SK-N-SH (cell line): ENCODE data around the gene ASCL5. TPM values are rescaled to one million over a fixed set of nuclear protein-coding genes. Genes with fewer than 3 reads are reported as not detected.

Experiments used
- CTCF ChIA-PET: fragments of 300-600, 350-600 bp; formaldehyde crosslinking; extraction: SDS; loops from one replicate; lab custom pipeline; 2021; lab: Yijun Ruan, JAX
- POLR2A ChIA-PET: fragments of 350-600 bp; sonication (Branson Sonifier 250); formaldehyde crosslinking; extraction: SDS; loops from one replicate; lab custom pipeline; 2020; ENCODE audit warnings: antibody characterized with exemption, inconsistent platforms; lab: Yijun Ruan, JAX
- DNase-seq: peaks from one replicate; pipeline ENCODE4 v3.0.0; 2012
- H2AFZ ChIP-seq: fragments of 200-600 bp; sonication (generic); 2 replicates; pipeline ENCODE4 v1.8.1; 2016; ENCODE audit warnings: antibody characterized with exemption, mild to moderate bottlenecking, low read depth
- H3F3A ChIP-seq: fragments of 200-600 bp; sonication (generic); replicated peaks from 2 replicates; pipeline ENCODE3; 2016; ENCODE audit warnings: antibody characterized with exemption, mild to moderate bottlenecking; ENCODE audit not compliant: insufficient read depth
- H3K27ac ChIP-seq, 2 experiments: fragments of 200-500 bp in 1 of 2; fragments of 200-600 bp in 1 of 2; sonication (Bioruptor generic) in 1 of 2; sonication (generic), shearing (Covaris generic) in 1 of 2; 2 replicates each; pipeline versions ENCODE4 v1.5.1 to v1.6.1; 2014 to 2016; ENCODE audit warnings: low read depth in 2 of 2, inconsistent platforms in 1 of 2, low read length in 1 of 2, mild to moderate bottlenecking in 1 of 2, mixed read lengths in 1 of 2
- H3K27me3 ChIP-seq: fragments of 200-600 bp; sonication (generic), shearing (Covaris generic); 2 replicates; pipeline ENCODE4 v1.6.1; 2016; ENCODE audit warnings: mixed run types; ENCODE audit not compliant: insufficient read depth
- H3K36me3 ChIP-seq, 2 experiments: fragments of 200-500 bp in 1 of 2; fragments of 200-600 bp in 1 of 2; sonication (Bioruptor generic) in 1 of 2; sonication (generic) in 1 of 2; replicated peaks in 1 of 2; 2 replicates each; pipeline versions ENCODE3 to v1.5.1; 2014 to 2016; ENCODE audit warnings: low read length in 1 of 2, mild to moderate bottlenecking in 1 of 2; ENCODE audit not compliant: insufficient read depth in 2 of 2, control insufficient read depth in 1 of 2
- H3K4me1 ChIP-seq, 2 experiments: fragments of 200-500 bp in 1 of 2; fragments of 200-600 bp in 1 of 2; sonication (Bioruptor generic) in 1 of 2; sonication (generic), shearing (Covaris generic) in 1 of 2; 2 replicates each; pipeline versions ENCODE4 v1.5.1 to v1.6.1; 2014 to 2016; ENCODE audit warnings: low read depth in 1 of 2, low read length in 1 of 2, mixed run types in 1 of 2; ENCODE audit not compliant: insufficient read depth in 2 of 2, control insufficient read depth in 1 of 2
- H3K4me2 ChIP-seq: fragments of 200-600 bp; sonication (generic), shearing (Covaris generic); 2 replicates; pipeline ENCODE4 v1.6.1; 2017; ENCODE audit warnings: mixed run types
- H3K4me3 ChIP-seq, 2 experiments: fragments of 200-500 bp in 1 of 2; fragments of 200-600 bp in 1 of 2; sonication (Bioruptor generic) in 1 of 2; sonication (generic), shearing (Covaris generic) in 1 of 2; 2 replicates each; pipeline versions ENCODE4 v1.5.1 to v1.8.1; 2014 to 2016; ENCODE audit warnings: low read depth in 2 of 2, inconsistent platforms in 1 of 2, low read length in 1 of 2, mild to moderate bottlenecking in 1 of 2, mixed read lengths in 1 of 2, moderate library complexity in 1 of 2
- H3K79me2 ChIP-seq: fragments of 200-600 bp; sonication (generic); 2 replicates; pipeline ENCODE4 v1.8.1; 2017; ENCODE audit warnings: mild to moderate bottlenecking; ENCODE audit not compliant: insufficient read depth
- H3K9ac ChIP-seq: fragments of 200-600 bp; sonication (generic); 2 replicates; pipeline ENCODE4 v1.6.1; 2017; ENCODE audit warnings: mixed run types
- H3K9me2 ChIP-seq: fragments of 200-600 bp; sonication (generic); 2 replicates; pipeline ENCODE4 v1.6.1; 2017; ENCODE audit warnings: mixed run types
- H3K9me3 ChIP-seq: fragments of 200-600 bp; sonication (generic); 2 replicates; pipeline ENCODE4 v1.6.1; 2017; ENCODE audit warnings: mixed run types, mild to moderate bottlenecking, moderate library complexity
- H4K20me1 ChIP-seq: fragments of 200-600 bp; sonication (generic); 2 replicates; pipeline ENCODE4 v1.6.1; 2017; ENCODE audit warnings: mild to moderate bottlenecking, mixed run types; ENCODE audit not compliant: insufficient read depth
- CTCF ChIP-seq: fragments of 200-600 bp; sonication (generic); IDR thresholded peaks from 2 replicates; pipeline ENCODE4 v1.6.1; 2017; ENCODE audit warnings: antibody characterized with exemption, mild to moderate bottlenecking, moderate library complexity
- EZH2phosphoT487 ChIP-seq: fragments of 200-600 bp; sonication (generic); IDR thresholded peaks from 2 replicates; pipeline ENCODE4 v1.6.1; 2017; ENCODE audit warnings: low read depth, mixed run types, mild to moderate bottlenecking, antibody characterized with exemption, moderate library complexity, borderline replicate concordance
- IRF3 ChIP-seq: fragments of 150-350 bp; IDR thresholded peaks from 2 replicates; pipeline ENCODE4 v1.6.1; 2016; ENCODE audit warnings: mild to moderate bottlenecking, low read depth, low read length
- JUND ChIP-seq: IDR thresholded peaks from 2 replicates; pipeline ENCODE4 v1.4.0; 2012
- MAX ChIP-seq: IDR thresholded peaks from 2 replicates; pipeline ENCODE4 v1.4.0; 2012; ENCODE audit warnings: low read depth
- MXI1 ChIP-seq: IDR thresholded peaks from 2 replicates; pipeline ENCODE4 v1.6.1; 2012; ENCODE audit warnings: mild to moderate bottlenecking, low read depth, low read length, improper control_type of control experiment
- NRF1 ChIP-seq: IDR thresholded peaks from 2 replicates; pipeline ENCODE4 v1.6.1; 2012; ENCODE audit warnings: low read depth, mild to moderate bottlenecking, low read length
- PBX3 ChIP-seq: IDR thresholded peaks from 2 replicates; pipeline ENCODE4; 2012
- RAD21 ChIP-seq: IDR thresholded peaks from 2 replicates; pipeline ENCODE4 v1.6.1; 2012; ENCODE audit warnings: mild to moderate bottlenecking, low read length
- RFX5 ChIP-seq: IDR thresholded peaks from 2 replicates; pipeline ENCODE4 v1.6.1; 2012; ENCODE audit warnings: mild to moderate bottlenecking, improper control_type of control experiment, low read length
- TEAD4 ChIP-seq: IDR thresholded peaks from 2 replicates; pipeline ENCODE4 v1.4.0; 2012; ENCODE audit warnings: mild to moderate bottlenecking, borderline replicate concordance; ENCODE audit not compliant: insufficient read depth
- USF2 ChIP-seq: fragments of 150-350 bp; IDR thresholded peaks from 2 replicates; pipeline ENCODE4 v1.6.1; 2017; ENCODE audit warnings: antibody characterized with exemption, low read length, low read depth, borderline replicate concordance
- WGBS: methylation state at CpG from one replicate; pipeline ENCODE4 v1.1.6; 2017; ENCODE audit warnings: low lambda C conversion rate; 5-methylcytosine and 5-hydroxymethylcytosine counted together
- polyA plus RNA-seq, 3 experiments: library from polyadenylated mRNA; depleted of rRNA; stranded (reverse); fragments of >200 nt; gene quantifications; 2 replicates each; pipeline ENCODE4 v1.2.3, GENCODE V29; 2012

ASCL5 gene
- polyA plus RNA-seq, 1 of the 3 experiments (the other 2 are of a cell fraction), result not detected

GRCh38 chr1:201142849-201143725 is 16.1 kb upstream of the ASCL5 start:
- Histone ChIP-seq H3K27me3 (no peaks in the 10 kb centered on the region), H3K4me3 (no peak overlapping the region), H3K4me1 (peaks cover 8 to 32% of the 10 kb centered on the region in 2 experiments; a peak in 2 of 4 replicates), H3K9me3 (no peaks in the 10 kb centered on the region), H3K79me2 (no peaks in the 10 kb centered on the region), H4K20me1 (no peaks in the 10 kb centered on the region; the same call in 1 of the 2 replicates), H3F3A (peaks cover 6% of the 10 kb centered on the region)
- 83% methylated on average over 12 of the region's 16 CpGs for WGBS
- TF ChIP-seq CTCF, result no peak
- TF ChIP-seq MAX, result no peak
- no peak for TF ChIP-seq PBX3
- no peak for TF ChIP-seq EZH2phosphoT487
- TF ChIP-seq, all 33 proteins: peak for 0
- Histone ChIP-seq H3K9me2 (no peaks in the 10 kb centered on the region), H2AFZ (no peak overlapping the region), H3K36me3 (peaks cover 26 to 88% of the 10 kb centered on the region in 2 experiments), H3K27ac (no peak overlapping the region), H3K4me2 (no peak overlapping the region), H3K9ac (no peak overlapping the region)
- POLR2A ChIA-PET, result interaction anchor here (0.9 kb wide), 2 partner anchors 10 to 11 kb away, joined by 3 to 4 read pairs; partner anchors contain the start of gene TMEM9
- CTCF ChIA-PET, result interaction anchor here (1.0 to 1.2 kb wide), 3 partner anchors 14 to 111 kb away, joined by 3 read pairs; no protein-coding TSS in a partner anchor
- no peak for DNase-seq

GRCh38 chr1:201142011-201142848 is 15.2 kb upstream of the ASCL5 start:
- H3K4me1 ChIP-seq, result peaks cover 12 to 32% of the 10 kb centered on the region in 2 experiments; a peak in 2 of 4 replicates
- peaks cover 26 to 82% of the 10 kb centered on the region in 2 experiments for H3K36me3 ChIP-seq
- H3K27ac ChIP-seq, result no peak overlapping the region
- H3K27me3 ChIP-seq, result no peaks in the 10 kb centered on the region
- no peak overlapping the region for H2AFZ ChIP-seq
- H3K9me2 ChIP-seq, result no peaks in the 10 kb centered on the region
- H4K20me1 ChIP-seq, result peaks cover 2% of the 10 kb centered on the region; the same call in 1 of the 2 replicates
- no peak overlapping the region for H3K4me2 ChIP-seq
- 93% methylated on average over 16 of the region's 16 CpGs for whole genome bisulfite sequencing
- H3K4me3 ChIP-seq, result no peak overlapping the region
- DNase-seq, result no peak
- no peaks in the 10 kb centered on the region for H3K9me3 ChIP-seq
- H3F3A ChIP-seq, result peaks cover 12% of the 10 kb centered on the region
- CTCF ChIA-PET, result interaction anchor here (1.0 to 2.5 kb wide), 4 partner anchors 13 to 170 kb away, joined by 3 to 13 read pairs (median 3); no protein-coding TSS in a partner anchor
- no peaks in the 10 kb centered on the region for H3K79me2 ChIP-seq
- no peak overlapping the region for H3K9ac ChIP-seq
- POLR2A ChIA-PET, result interaction anchor here (0.9 kb wide), 2 partner anchors 9 to 12 kb away, joined by 3 to 4 read pairs; partner anchors contain the start of gene TMEM9
- TF ChIP-seq RAD21, result no peak
- no peak for TF ChIP-seq IRF3
- no peak for TF ChIP-seq NRF1
- TF ChIP-seq MXI1, result no peak
- TF ChIP-seq TEAD4, result no peak
- TF ChIP-seq EZH2phosphoT487, result no peak
- no peak for TF ChIP-seq JUND
- no peak for TF ChIP-seq CTCF
- TF ChIP-seq USF2, result no peak
- no peak for TF ChIP-seq RFX5
